Activated CD8-positive, alpha-beta memory T cell treated with anti-CD3 and anti-CD28 coated beads for 24 hours (primary cell): ENCODE results near the gene CATSPERB.
A peak's percentile ranks its signal among the peaks of the same experiment; 100 is the strongest.
"Not testable (repeated sequence)": the region's sequence is repeated elsewhere in the genome, so short reads cannot be mapped to it uniquely, and the experiment has no call there.

Experiments
- DNase-seq: peaks from one replicate; pipeline ENCODE4 v3.0.0-alpha.2; 2020

The CATSPERB gene

DNA sequence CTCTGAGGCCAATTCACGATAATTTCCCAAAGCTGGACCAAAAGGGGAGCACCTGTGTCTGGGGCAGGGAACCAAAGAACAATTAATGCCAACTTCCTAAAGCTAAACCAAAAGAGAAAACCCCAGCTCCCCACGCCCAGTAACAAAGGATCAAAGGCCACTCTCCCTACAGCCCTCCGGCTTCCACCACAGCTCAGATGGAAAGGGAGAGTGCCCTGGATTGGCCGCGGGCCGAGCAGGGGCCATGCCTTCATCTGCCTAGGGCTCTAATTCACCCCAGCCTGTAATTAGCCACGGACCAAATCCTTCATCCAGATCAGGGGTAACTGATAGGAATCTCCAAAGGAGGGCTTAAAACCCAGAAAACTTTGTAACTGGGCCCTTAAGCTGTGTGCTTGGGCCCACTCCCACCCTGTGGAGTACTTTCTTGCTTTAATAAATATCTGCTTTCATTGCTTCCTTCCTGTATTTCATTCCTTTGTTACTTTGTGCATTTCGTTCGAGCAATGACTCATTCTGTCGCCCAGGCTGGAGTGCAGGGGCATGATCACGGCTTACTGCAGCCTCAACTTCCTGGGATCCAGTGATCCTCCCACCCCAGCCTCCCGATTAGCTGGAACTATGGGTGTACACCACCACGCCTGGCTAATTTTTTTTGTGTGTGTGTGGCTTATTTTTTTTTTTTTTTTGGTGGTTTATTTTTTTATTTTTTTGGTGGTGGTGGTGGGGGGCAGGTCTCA lies 156.2 kb downstream of the CATSPERB start:
- DNase-seq, result no peak

DNA sequence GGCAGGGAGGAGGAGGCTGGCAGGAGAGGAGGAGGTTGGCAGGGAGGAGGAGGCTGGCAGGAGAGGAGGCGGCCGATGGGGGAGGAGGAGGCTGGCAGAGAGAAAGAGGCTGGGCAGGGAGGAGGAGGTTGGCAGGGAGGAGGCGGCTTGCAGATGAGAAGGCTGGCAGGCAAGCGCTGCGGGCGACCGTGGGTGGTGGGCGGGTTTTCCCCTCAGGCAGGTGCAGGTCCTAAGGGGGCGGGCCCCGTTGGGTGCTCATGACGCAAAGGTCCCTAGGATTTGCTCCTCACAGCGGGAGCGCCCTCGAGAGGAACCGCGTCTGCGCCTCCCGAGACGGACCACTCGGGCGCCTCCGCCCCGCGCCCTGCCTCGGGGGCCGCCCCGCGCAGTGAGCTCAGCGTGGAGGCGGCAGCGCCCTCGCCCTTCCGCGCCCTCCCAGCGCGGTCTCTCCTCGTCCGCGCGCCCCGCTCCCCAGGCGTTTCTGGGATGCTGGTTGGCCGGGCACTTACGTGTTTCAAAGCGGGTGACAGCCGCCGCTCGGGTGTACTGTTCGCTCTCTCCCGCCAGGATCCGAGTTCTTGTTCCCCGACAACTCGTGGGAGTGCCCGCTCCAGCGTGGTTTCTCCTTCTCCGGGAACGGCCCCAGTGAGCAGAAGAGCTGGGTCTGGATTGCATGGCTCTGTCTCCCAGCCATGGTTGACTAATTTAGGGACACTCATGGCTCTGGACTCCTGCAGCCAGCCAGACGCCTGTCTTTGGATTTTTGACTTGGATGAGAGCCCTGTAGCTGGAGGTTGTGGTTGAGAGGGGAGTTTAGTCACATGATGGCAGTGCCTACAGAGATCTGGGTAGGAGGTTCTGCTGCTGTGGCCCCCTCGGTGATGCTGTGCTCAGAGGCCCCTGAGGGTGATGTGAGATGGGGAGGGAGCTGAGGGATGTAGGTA lies 157.7 kb downstream of the CATSPERB start:
- DNase-seq, result peak; percentile 91

DNA sequence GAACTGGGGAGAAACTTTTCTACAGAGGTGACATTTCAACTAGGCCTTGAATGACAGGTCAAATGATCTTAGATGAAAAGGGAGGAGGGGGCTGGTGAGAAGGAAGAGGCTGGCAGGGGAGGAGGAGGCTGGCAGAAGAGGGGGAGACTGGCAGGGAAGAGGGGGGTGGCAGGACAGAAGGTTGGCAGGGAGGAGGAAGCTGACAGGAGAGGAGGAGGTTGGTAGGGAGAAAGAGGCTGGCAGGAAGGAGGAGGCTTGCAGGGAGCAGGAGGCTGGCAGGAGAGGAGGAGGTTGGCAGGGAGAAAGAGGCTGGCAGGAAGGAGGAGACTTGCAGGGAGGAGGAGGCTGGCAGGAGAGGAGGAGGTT lies 158.4 kb downstream of the CATSPERB start:
- DNase-seq, result no peak

DNA sequence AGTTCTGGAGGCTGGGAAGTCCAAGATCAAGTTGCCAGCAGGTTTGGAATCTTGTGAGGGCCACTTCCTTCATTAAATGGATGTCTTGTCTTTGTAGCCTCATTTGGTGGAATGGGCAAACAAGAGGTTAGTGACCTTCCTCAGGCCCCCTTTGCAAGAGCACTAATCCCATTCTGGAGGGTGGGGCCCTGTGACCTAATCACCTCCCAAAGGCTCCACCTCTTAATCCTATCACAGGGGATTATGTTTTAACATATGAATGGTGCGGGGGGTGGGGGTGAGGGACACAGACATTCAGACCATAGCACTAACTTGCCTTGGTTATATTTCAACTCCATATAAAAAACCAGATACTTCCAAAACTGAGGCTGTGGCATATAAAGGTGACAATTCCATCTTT lies 161.9 kb downstream of the CATSPERB start:
- DNase-seq, result no peak

DNA sequence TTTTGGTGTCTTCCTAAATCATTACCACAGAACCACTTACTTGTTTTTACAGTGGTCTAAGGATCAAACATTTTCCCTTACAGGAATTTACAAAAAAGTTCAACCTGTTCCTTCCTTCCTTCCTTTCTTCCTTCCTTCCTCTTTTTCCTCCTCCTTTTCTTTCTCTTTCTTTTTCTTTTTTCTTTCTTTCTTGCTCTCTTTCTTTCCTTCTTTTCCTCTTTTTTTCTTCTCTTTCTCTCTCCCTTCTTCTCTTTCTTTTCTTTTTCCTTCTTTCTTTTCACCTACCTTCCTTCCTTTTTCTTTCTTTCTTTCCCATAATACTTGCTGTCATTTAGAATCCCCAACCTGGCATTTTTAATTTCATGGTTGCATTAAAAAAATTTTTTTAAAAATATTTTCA lies 162.6 kb downstream of the CATSPERB start:
- no peak for DNase-seq

DNA sequence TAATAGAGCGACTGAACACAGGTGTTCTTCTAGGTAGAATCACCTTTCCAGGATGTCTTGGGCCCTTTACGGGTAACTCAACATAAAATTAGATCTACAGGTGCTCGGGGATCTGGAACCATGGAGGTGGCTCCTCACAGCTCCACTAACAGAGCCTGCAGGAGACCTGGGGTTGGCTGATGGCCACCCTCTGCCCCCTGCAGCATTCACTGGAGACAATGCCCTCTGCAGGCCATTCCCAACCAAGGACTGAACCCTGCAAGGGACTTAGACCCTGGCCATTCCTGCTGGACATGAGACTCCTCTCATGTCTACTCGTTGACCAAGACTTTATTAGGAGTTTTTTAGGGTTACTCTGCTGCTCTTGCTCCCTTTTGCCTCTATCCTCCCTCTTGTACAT lies 163.3 kb downstream of the CATSPERB start:
- DNase-seq, result no peak

DNA sequence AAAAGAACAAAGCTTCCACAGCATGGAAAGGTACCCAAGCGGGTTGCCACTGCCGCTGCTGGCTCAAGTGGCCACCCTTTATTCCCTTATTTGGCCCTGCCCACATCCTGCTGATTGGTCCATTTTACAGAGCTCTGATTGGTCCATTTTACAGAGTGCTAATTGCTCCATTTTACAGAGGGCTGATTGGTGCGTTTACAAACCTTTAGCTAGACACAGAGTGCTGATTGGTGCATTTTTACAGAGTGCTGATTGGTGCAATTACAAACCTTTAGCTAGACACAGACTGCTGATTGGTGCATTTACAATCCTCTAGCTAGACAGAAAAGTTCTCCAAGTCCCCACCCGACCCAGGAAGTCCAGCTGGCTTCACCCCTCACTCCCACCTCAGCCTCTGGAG lies 164.1 kb downstream of the CATSPERB start:
- DNase-seq, result not testable (repeated sequence)

DNA sequence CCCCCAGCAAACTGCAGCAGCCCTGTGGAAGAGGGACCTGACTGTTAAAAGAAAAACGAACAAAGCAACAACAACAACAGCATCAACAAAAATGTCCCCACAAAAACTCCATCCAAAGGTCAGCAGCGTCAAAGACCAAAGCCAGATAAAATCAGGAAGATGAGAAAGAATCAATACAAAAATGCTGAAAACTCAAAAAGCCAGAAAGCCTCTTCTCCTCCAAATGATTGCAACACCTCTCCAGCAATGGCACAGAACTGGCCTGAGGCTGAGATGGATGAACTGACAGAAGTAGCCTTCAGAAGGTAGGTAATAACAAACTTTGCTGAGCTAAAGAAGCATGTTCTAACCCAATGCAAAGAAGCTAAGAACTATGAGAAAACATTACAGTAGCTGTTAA lies 176.4 kb downstream of the CATSPERB start:
- DNase-seq, result no peak

DNA sequence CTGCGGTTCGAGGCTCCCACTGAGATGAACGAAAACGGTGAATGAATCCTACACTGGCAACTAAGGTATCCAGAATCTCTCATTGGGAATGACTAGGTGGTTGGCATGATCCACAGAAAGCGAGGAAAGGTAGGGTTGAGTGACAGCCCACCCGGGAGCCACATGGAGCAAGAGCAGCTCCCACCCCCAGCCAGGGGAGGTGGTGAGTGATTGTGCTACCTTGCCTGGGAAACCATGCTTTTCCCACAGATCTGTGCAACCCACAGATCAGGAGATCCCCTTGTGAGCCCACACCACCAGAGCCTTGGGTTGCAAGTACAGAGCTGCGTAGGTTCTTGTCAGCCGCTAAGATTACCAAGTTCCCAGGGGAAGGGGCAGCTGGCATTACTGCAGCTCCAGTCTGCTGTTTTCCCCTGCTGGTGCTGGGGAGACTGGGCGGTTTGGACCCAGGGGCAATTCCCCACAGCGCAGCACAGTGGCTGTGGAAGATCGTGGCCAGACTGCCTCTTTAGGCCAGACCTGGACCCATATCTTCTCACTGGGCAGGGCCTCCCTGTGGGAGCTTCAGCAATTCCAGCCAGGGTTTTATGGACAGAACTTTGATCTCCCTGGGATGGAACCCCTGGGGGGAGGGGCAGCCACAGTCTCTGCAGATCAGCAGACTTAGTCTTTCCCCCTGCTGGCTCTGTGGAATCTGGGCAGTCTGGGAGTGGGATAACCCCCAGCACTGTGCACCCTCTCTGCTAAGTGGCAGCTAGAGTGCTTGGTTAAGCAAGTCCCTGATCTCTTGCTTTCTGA lies 177.2 kb downstream of the CATSPERB start:
- no peak for DNase-seq

DNA sequence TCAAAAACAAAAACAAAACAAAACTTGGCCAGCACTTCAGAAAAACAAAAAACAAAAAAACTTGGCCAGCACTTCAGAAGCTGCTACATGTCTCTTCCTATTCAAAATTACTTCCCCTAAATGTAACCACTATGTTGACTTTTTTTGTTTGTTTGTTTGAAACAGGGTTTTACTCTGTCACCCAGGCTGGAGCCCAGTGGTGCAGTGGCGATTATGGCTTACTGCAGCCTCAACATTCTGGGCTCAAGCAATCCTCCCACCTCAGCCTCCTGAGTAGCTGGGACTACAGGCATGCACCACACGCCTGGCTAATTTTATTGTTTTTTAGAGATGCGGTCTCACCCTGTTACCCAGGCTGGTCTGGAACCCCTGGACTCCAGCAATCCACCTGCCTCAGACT lies 183.8 kb downstream of the CATSPERB start:
- DNase-seq, result no peak

DNA sequence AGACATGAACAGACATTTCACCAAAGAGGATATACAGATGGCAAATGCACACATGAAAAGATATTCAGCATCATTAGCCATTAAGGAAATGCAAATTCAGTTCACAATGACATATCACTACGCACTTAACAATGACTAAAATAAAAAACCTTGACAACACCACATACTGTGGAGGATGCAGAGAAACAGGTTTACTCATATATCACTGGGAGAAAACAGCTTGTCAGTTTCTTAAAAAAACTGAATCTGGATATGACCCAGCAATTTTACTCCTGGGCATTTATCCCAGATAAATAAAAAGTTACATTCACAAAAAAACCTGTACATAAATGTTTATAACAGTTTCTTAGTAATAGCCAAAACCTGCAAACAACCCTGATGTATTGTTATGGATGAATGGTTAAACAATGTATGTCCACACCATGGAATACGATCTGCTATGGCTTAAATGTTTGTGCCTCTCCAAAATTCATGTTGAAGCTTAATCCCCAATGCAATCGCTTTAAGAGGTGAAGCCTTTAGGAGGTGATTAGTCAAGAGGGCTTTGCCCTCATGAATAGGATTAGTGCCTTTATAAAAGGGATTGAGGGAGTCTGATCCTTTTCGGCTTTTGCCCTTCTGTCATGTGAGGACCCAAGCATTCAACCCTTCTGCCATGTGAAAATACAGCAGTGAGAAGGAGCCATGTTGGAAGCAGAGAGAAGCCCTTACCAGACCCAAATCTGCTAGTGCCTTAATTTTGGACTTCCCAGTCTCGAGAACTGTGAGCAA lies 185.8 kb downstream of the CATSPERB start:
- no peak for DNase-seq

DNA sequence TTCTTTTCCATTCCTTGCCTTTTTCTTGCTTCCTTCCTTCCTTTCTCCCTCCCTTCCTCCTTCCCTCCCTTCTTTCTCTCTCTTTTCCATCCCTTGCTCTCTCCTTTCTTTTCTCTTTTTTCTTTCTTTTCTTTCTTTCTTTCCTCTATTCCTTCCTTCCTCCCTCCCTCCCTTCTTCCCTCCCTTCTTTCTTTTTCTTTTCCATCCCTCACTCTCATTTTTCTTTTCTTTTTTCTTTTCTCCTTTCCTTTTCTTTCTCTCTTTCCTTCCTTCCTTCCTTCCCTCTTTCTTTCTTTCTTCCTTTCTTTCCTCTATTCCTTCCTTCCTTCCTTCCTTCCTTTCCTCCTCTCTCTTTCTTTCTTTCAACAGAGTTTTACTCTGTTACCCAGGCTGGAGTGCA lies 186.7 kb downstream of the CATSPERB start:
- DNase-seq, result no peak

DNA sequence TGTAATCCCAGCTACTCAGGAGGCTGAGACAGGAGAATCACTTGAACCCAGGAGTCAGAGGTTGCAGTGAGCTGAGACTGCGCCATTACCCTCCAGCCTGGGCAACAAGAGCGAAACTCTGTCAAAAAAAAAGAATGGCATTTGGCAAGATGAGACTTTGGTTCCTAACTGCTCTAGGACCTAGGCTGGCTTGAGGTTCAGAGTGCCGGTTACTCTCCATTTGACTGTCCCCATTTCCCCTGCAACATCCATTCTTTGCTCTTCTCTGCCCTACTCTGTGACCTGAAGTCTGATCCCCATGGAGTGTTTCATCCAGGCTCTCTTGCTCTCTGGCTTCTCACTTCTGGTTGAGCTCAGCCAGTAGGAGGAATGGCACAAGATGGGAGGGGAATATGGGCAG lies 195.6 kb downstream of the CATSPERB start:
- no peak for DNase-seq

DNA sequence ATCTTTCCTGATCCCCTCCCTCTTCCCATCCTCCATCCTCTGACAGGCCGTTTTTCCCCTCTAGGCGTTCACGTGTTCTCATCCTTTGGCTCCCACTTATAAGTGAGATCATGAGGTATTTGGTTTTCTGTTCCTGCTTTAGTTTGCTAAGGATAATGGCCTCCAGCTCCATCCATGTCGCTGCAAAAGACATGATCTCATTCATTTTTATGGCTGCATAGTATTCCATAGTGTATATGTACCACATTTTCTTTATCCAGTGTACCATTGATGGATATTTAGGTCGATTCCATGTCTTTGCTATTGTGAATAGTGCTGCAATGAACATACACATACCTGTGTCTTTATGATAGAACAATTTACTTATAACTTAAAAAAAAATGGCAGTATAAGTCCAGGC lies 197.8 kb downstream of the CATSPERB start:
- DNase-seq, result not testable (repeated sequence)

DNA sequence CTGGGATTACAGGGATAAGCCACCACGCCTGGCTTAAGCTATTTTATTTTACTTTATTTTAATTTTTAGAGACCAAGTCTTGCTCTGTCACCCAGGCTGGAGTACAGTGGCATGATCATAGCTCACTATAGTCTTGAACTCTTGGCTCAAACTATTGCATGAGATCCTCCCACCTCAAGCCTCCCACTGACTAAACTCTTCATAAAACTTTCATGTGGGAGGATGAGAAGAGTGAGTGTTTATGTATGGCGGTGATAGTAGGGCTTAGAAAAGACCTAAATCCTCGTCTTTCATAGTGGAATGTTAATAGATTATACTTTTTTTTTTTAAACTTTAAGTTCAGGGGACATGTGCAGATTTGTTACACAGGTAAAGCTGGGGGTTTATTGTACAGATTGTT lies 198.3 kb downstream of the CATSPERB start:
- no peak for DNase-seq
